HUES48 (cell line): Measurements from ENCODE around the gene MYO1C.
"Not testable (repeated sequence)": the region's sequence is repeated elsewhere in the genome, so short reads cannot be mapped to it uniquely, and the experiment has no call there.

ENCODE experiments used
- H3K27ac ChIP-seq: one replicate; pipeline ENCODE4 v1.7.0; 2013; ENCODE audit warnings: low read depth, low read length, inconsistent platforms
- H3K27me3 ChIP-seq: 2 replicates; pipeline ENCODE4 v1.6.1; 2013; ENCODE audit warnings: mild to moderate bottlenecking, low read length; ENCODE audit not compliant: control insufficient read depth, insufficient read depth
- H3K36me3 ChIP-seq: 2 replicates; pipeline ENCODE4 v1.6.1; 2013; ENCODE audit warnings: low read length; ENCODE audit not compliant: control insufficient read depth, insufficient read depth
- H3K4me1 ChIP-seq: 2 replicates; pipeline ENCODE4 v1.6.1; 2013; ENCODE audit warnings: mild to moderate bottlenecking, low read length; ENCODE audit not compliant: control insufficient read depth, insufficient read depth
- H3K4me3 ChIP-seq: 2 replicates; pipeline ENCODE4 v1.5.1; 2013; ENCODE audit warnings: mild to moderate bottlenecking, low read depth, low read length
- H3K9ac ChIP-seq: 2 replicates; pipeline ENCODE4 v1.6.1; 2013; ENCODE audit warnings: mild to moderate bottlenecking, low read depth, low read length, moderate library complexity
- H3K9me3 ChIP-seq: 2 replicates; pipeline ENCODE4 v1.6.1; 2013; ENCODE audit warnings: low read length; ENCODE audit not compliant: control insufficient read depth, insufficient read depth

The MYO1C gene

DNA sequence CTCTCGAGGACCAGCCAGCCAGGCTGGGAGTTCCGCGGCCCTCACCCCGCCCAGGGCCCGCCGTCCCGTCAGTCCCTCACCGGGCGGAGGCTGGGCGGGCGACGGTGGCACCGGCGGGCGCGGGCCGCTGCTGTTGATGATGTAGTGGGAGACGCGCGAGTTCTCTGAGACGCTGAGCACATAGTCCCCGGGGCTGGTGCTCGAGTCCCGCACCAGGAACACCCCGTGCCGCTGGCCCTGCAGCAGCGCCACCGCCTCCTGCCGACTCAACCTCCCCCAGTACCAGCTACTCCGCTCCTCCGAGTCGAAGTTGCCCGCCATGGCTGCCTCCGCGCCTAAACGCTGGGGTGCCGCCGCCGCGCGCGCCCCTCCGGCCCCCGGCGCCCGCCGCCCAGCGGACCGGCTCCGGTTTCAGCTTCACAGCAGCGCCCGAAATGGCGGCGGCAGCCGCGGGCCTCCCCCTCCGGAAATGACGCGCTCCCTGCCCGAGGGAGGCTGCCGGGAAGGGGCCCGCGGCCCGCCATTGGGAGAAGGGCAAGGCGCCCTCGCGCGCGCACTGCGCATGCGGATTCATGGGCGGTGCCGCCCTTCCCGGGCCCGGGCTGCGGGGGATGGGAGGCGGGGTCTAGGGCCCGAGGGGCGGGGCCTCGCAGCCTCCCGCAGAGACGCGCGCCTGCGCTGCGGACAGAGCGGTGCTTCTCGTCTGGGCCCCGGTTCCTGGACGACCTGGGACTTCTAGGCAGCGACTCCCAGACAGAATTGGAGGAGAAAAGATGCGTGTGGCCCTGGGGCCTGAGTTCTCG, 36.5 kb downstream of the MYO1C start, which contains the start of gene CRK:
TSS of gene CRK (minus strand) at position 436 of the 803 bp plus-strand sequence. CDS start at position 321, 115 bp downstream.
- H3K27ac ChIP-seq = peak within 1 kb of the TSS; percentile 95
- peak within 1 kb of the TSS; percentile 99 for H3K4me3 ChIP-seq
- H3K9ac ChIP-seq = peak within 1 kb of the TSS; percentile 95
- peaks cover 17% of the 10 kb centered on the region for H3K36me3 ChIP-seq
- peaks cover 6% of the 10 kb centered on the region; the same call in 1 of the 2 replicates for H3K4me1 ChIP-seq
- H3K27me3 ChIP-seq = no peaks in the 10 kb centered on the region
- no peaks in the 10 kb centered on the region for H3K9me3 ChIP-seq

DNA sequence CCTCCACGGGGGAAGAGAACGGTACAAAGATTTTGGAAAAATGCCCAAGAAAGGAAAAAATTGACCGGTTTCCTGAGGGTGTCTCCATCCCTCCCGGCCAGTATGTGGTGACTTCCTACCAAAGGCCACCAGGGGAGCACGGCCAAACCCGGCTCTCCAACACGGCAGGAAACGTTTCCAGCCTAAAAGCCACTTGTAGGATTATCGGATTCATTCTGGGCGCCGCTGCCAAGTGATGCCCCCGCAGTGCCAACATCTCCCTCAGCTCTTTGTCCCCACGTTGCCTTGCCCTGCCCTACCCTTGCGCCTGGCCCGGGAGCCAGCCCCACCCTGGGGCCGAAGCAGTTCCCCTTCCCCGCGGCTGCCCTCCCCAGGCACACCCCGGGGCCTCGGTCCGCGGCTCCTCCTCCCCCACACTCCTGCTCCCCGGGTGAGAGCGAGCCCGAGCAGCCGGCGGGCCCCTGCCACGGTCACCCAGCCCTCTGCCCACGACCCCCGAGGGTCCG, 37.1 kb downstream of the MYO1C start:
- H3K4me1 ChIP-seq = peaks cover 6% of the 10 kb centered on the region; the same call in 1 of the 2 replicates
- peak overlapping the region; percentile 95 for H3K27ac ChIP-seq
- H3K9me3 ChIP-seq = no peaks in the 10 kb centered on the region
- H3K4me3 ChIP-seq = peak overlapping the region; percentile 99
- peaks cover 17% of the 10 kb centered on the region for H3K36me3 ChIP-seq
- H3K9ac ChIP-seq = peak overlapping the region; percentile 95
- H3K27me3 ChIP-seq = no peaks in the 10 kb centered on the region

DNA sequence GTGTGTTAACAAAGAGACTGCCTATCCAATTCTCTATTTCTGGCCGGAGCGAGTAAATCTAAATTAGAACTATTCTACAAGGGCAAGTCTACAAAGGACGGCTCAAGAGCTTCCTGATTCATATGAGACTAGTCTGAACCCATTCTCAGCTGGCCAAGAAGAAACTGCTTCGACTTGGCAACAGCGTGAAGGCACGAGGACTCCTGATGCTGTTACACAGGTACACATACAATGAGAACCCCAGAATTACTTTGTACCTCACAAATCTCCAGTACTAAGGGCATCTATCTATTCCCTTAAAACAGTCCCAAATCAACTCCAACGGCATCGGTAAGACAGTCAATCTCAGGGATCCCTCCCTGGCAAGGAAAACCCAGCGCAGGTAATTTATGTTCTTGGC, 37.9 kb downstream of the MYO1C start:
- peak overlapping the region; percentile 95 for H3K27ac ChIP-seq
- peak overlapping the region; percentile 99 for H3K4me3 ChIP-seq
- peaks cover 6% of the 10 kb centered on the region; the same call in 1 of the 2 replicates for H3K4me1 ChIP-seq

DNA sequence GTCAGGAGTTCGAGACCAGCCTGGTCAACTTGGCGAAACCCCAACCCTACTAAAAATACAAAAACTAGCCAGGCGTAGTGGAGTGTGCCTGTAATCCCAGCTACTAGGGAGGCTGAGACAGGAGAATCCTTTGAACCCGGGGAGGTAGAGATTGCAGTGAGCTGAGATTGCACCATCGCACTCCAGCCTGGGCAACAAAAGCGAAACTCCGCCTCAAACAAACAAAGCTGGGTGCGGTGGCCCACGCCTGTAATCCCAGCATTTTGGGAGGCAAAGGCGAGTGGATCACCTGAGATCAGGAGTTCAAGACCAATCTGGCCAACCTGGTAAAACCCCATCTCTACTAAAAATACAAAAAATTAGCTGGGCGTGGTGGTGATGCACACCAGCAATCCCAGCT, 38.8 kb downstream of the MYO1C start:
- H3K4me3 ChIP-seq, H3K27me3 ChIP-seq, H3K9me3 ChIP-seq, H3K27ac ChIP-seq, H3K4me1 ChIP-seq, H3K9ac ChIP-seq: not testable (repeated sequence)
- peaks cover 22% of the 10 kb centered on the region for H3K36me3 ChIP-seq

More for the DNA sequence above, 37.9 kb downstream of the MYO1C start:
- H3K36me3 ChIP-seq = peaks cover 17% of the 10 kb centered on the region
- H3K27me3 ChIP-seq = no peaks in the 10 kb centered on the region
- no peaks in the 10 kb centered on the region for H3K9me3 ChIP-seq
- H3K9ac ChIP-seq = 0 out of 2 replicates have a peak overlapping the region, but pooled peaks have one; percentile 95

DNA sequence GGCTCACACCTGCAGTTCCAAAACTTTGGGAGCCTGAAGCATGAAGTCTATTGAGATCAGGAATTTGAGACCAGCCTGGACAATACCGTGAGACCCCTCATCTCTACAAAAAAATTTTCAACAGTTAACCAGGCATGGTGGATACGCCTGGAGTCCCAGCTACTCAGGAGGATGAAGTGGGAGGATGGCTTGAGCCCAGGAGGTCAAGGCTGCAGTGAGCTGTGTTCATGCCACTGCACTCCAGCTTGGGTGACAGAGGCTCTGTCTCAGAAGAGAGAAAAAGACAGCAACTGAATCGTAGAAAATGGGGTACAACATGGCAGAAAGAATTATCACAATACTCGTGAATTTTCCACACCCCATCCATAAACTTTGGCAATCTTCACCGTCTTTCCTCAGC, 39.6 kb downstream of the MYO1C start:
- H3K36me3 ChIP-seq = peaks cover 22% of the 10 kb centered on the region
- H3K4me1 ChIP-seq = peaks cover 6% of the 10 kb centered on the region; the same call in 1 of the 2 replicates
- no peak overlapping the region for H3K9ac ChIP-seq
- no peaks in the 10 kb centered on the region for H3K9me3 ChIP-seq
- no peak overlapping the region for H3K27ac ChIP-seq
- H3K4me3 ChIP-seq = no peak overlapping the region
- H3K27me3 ChIP-seq = no peaks in the 10 kb centered on the region

DNA sequence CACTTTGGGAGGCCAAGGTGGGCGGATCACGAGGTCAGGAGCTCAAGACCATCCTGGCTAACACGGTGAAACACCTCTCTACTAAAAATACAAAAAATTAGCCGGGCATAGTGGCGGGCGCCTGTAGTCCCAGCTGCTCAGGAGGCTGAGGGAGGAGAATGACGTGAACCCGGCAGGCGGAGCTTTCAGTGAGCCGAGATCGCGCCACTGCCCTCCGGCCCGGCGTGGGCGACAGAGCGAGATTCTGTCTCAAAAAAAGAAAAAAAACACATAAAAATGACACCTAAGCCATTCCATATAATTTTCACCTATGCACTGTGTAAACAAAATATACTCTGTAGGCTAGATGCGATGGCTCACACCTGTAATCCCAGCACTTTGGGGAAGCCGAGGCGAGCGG, 42.2 kb downstream of the MYO1C start:
- H3K27me3 ChIP-seq, H3K4me3 ChIP-seq, H3K9me3 ChIP-seq, H3K9ac ChIP-seq, H3K4me1 ChIP-seq, H3K27ac ChIP-seq: not testable (repeated sequence)
- H3K36me3 ChIP-seq = peaks cover 25% of the 10 kb centered on the region

DNA sequence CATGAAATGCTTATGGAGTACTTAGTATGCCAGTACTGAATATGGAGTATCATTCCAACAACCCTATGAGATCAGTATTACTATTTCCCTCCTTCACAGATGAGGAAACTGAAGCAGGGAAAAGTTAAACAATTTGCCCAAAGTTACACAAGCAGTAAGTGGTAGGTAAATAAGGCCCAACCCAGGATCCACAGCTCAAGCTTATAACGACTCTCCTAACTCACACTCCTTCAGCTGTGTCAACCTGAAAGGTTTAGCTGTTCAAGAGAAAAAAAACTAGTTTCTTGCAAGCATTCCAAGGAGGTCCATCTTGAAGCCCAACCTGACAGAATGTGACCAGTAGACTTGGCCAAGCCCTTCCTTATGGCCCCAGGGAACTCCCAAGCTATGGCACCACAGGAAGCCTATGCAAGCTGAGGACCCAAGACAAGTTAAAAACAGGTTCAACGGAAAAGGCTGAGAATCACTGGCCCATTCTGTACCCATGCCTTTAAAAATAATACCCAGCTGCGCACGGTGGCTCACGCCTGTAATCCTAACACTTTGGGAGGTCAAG, 43.0 kb downstream of the MYO1C start:
- Histone ChIP-seq H3K9me3 (no peaks in the 10 kb centered on the region), H3K9ac (no peak overlapping the region), H3K36me3 (peaks cover 27% of the 10 kb centered on the region), H3K4me3 (no peak overlapping the region), H3K27me3 (no peaks in the 10 kb centered on the region), H3K4me1 (peaks cover 1% of the 10 kb centered on the region; the same call in 1 of the 2 replicates), H3K27ac (no peak overlapping the region)

DNA sequence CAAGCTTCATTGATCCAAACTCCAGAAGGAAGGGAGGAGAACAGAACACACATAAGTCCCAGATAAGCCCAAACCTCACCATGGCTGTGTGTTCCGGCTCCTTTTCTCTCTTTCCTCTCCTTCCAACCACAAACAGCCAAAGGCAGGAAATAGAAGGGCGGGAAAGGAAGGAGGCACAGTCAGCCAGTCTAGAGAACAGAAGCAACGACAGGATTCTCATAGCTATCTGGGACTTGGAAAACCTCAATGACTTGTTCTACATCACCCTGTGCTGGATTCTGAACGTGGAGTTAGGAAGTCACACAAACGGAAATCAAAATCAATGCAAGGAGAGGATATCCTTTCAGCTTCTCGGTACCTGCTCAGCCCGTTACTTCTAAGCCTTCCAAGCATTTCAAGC, 45.4 kb downstream of the MYO1C start:
- H3K36me3 ChIP-seq = peaks cover 16% of the 10 kb centered on the region; the same call in 1 of the 2 replicates
- H3K9me3 ChIP-seq = no peaks in the 10 kb centered on the region
- no peaks in the 10 kb centered on the region for H3K27me3 ChIP-seq
- no peak overlapping the region for H3K9ac ChIP-seq
- no peak overlapping the region for H3K27ac ChIP-seq
- no peak overlapping the region for H3K4me3 ChIP-seq
- no peaks in the 10 kb centered on the region for H3K4me1 ChIP-seq

DNA sequence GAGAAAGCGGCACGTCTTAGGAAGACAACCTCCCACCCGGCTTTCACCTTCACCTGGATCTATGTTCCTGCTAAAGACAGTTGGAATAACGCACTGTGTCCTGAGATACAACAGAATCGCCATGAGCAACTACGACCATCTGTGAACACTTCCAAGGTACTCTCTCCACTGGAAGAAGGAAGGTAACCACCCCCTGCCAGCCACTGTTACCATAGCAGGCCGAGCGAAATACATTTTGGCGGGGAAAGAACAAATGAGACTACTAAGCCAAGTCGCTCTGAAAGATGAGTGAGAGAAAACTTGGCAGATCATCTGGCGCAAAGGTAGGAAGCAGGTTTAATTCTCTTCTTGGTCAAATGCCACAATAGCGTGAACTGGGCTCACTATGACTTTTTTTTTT, 46.3 kb downstream of the MYO1C start:
- H3K4me3 ChIP-seq = no peak overlapping the region
- H3K4me1 ChIP-seq = no peaks in the 10 kb centered on the region
- peaks cover 13% of the 10 kb centered on the region; the same call in 1 of the 2 replicates for H3K36me3 ChIP-seq
- no peak overlapping the region for H3K9ac ChIP-seq
- no peaks in the 10 kb centered on the region for H3K27me3 ChIP-seq
- no peaks in the 10 kb centered on the region for H3K9me3 ChIP-seq
- no peak overlapping the region for H3K27ac ChIP-seq

DNA sequence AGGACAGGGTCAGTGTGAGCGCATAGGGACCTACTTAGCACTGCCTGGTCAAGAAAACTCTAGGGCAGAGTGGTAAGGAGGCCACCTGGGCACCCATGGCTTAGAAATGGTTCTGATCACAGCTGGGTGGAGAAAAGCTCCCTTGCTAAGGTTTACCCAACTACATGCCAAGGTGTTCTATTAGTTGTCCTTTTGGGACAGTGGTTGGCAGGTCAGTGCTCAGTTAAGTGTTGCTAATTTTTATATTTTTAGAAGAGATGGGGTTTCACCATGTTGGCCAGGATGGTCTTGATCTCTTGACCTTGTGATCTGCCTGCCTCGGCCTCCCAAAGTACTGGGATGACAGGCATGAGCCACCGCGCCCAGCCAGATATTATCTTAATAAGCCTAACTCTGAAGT, 46.8 kb downstream of the MYO1C start:
- not testable (repeated sequence) for H3K4me3 ChIP-seq, H3K27ac ChIP-seq, H3K27me3 ChIP-seq, H3K4me1 ChIP-seq, H3K9ac ChIP-seq, H3K9me3 ChIP-seq
- peaks cover 13% of the 10 kb centered on the region; the same call in 1 of the 2 replicates for H3K36me3 ChIP-seq

DNA sequence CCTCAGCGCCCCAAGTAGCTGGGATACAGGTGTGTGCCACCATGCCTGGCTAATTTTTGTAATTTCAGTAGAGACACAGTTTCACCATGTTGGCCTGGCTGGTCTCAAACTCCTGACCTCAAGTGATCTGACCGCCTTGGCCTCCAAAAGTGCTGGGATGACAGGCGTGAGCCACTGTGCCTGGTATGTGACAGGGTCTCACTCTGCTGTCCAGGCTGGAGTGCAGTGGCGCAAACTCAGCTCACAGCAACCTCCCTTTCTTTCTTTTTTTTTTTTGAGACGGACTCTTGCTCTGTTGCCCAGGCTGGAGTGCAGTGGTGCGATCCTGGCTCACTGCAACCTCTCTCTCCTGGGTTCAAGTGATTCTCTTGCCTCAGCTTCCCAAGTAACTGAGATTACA, 49.8 kb downstream of the MYO1C start:
- H3K27me3 ChIP-seq = not testable (repeated sequence)

More for the DNA sequence above, 49.8 kb downstream of the MYO1C start:
- H3K9me3 ChIP-seq, H3K4me1 ChIP-seq, H3K9ac ChIP-seq, H3K36me3 ChIP-seq, H3K4me3 ChIP-seq, H3K27ac ChIP-seq: not testable (repeated sequence)
